Fibroblast of skin of scalp (primary cell): ENCODE data around the gene UNC119B.
A peak's percentile ranks its signal among the peaks of the same experiment; 100 is the strongest.

ENCODE experiments used
- DNase-seq: peaks from one replicate; pipeline ENCODE4 v3.0.0-alpha.2; 2013

Gene UNC119B

DNA sequence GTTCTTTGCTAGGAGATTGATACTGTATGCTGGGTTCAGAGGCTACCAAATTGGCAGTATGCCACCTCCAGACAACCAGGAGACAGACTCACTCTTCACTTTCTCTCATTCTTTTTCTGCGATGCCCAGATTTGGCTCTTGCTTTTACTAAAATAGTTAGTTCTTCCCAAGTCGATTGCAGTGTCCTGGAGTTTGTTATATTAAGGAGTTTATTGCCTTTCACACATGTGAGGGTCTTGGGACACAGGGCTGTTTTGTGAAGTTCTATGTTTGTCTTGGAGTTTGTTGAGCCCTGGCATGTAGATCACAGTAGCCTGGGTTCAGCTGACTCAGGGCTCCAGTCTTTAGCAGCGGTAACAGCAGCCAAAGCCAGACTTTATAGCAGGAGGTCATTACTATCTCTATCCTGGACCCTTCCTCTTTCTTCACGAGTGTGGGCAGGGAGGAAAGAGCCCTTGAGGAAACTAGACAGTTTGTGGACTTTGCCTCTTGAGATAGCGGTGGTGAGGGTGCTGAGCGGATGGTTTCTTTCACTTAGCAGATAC, 21.7 kb upstream of the UNC119B start:
- DNase-seq: peak; percentile 18

DNA sequence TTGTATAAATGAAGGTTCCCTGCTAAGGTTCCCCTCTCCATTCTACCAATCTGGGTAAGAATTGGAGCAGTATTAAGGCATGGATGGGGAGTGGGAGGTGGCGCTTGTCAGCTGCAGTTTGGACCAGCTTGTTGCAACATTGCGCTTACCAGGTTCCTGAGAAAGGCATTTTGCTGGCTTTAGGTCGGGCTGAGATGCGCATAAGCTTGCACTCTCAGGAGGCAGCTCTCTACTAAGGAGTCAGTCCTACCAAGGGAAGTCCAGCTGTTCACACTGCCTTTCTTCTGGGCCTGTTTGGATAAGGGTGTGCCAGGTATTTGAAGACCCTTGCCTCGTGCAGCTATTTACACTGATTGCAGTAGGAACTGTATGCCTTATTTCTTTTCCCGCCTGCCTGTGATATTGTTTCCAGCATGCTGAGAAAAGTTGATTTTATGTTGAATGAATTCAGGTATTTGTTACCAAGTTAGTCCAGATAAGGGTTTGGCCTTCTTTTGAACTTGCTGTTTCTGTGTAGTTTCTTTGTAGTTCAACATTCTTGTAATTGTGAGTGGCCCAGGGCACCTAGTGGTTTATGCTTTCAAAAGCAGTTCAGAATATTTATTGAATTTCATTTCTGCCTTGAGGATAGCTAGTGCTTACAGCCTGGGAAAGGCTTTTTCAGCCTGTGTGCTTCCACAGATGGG, 20.7 kb upstream of the UNC119B start:
- DNase-seq: no peak

GRCh38 chr12:120690083-120690450, 20.2 kb upstream of the UNC119B start:
- DNase-seq: no peak

GRCh38 chr12:120690978-120691377, 19.3 kb upstream of the UNC119B start:
- DNase-seq: no peak

DNA sequence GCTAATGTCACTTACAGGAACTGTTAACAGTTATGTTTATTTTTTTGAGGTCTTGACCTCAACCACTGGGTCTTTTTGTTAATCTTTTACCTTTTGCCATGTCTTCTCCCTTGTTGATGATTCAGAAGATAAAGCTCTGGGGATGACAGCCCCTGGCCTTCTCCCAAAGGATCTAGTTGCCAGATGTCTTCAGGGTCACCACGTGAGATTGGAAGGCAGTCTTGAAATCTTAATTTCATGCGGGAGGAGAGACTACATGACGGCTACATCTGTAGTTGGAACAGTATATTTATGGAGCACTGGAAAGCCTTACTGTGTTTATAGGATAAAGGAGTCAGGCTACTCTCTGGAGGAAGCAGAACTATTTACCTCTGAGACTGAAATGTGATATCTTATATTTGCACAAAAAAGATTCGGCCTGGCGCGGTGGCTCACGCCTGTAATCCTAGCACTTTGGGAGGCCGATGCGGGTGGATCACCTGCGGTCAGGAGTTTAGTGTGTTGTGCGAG, 17.7 kb upstream of the UNC119B start:
- DNase-seq: peak; percentile 14

DNA sequence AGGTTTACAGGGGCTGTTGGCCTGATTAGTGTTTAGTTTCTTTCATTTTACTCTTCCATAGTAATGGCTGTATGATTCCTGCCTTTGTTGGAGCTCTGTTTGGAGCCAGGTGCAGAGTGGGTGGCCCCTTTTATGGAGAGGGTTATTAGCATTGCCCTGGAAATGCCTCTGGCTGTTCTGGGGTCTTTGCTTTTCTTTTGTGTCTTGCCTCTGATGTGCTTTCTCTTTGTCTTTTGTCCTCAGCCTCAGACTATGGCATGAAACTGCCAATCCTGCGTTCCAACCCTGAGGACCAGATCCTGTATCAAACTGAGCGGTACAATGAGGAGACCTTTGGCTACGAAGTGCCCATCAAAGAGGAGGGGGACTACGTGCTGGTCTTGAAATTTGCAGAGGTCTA, 16.4 kb upstream of the UNC119B start:
- DNase-seq: no peak

- no peak for DNase-seq
Observed at GRCh38 chr12:120696626-120697025, 13.6 kb upstream of the UNC119B start.

- DNase-seq: no peak
Observed at GRCh38 chr12:120697344-120697743, 12.9 kb upstream of the UNC119B start.

DNA sequence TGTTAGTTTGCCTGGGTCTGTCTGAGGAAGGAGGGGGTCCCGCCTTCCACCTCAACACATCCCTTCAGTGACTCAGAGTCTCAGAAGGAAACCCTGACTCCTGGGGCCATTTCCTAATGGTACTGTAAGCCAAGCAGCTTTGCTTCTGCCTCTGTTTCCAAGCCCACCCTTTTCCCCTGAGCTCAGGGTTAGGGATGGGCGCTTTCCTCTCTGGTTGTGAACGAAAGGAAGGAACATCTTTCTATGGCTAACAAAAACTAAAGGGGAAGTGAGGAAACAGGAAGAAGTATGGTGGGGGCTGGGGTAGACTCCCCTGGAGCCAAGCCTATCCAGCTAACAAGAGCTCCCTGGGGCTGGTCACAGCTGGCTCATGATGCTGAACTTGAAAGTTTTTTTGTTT, 11.6 kb upstream of the UNC119B start:
- no peak for DNase-seq

DNA sequence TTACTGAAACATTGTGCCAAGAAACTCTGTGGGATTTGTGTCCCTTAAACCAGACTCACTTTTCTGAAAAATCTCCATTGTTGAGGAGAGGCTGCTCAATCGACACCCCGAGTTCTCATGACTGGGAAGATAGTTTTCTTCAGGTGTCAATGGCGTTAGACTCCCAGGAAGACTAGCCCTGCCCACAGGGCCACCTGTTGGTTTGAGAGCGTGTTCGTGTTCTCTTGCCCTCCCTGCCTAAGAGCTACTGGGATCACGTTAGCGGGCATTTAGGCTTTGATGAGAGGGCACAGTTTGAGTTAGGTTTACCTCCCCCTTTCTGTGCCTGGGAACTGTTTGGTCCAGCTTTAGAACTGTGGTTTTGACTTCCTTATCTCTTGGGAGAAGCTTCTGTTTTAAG, 10.7 kb upstream of the UNC119B start:
- DNase-seq: no peak

- no peak for DNase-seq
Observed at GRCh38 chr12:120700886-120701285, 9.4 kb upstream of the UNC119B start.

DNA sequence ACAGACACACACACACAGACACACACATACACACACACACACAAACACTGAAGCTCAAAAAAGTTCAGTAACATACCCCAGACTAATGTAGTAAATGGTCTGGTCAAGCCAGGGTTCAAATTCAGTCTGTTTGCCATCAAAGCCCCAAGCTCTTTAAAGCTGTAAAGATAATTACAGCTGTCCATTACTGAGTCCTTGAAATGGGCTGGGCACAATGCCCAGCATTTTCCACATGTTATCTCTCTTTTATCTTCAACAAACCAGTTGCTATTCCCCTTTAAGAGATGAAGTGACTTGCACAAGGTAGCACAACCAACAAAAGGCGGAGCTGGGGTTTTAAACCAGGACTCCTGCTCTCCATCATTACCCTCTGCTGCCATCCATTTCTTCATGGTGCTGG, 7.6 kb upstream of the UNC119B start:
- DNase-seq: no peak

GRCh38 chr12:120703311-120703942, 6.8 kb upstream of the UNC119B start:
- no peak for DNase-seq

DNA sequence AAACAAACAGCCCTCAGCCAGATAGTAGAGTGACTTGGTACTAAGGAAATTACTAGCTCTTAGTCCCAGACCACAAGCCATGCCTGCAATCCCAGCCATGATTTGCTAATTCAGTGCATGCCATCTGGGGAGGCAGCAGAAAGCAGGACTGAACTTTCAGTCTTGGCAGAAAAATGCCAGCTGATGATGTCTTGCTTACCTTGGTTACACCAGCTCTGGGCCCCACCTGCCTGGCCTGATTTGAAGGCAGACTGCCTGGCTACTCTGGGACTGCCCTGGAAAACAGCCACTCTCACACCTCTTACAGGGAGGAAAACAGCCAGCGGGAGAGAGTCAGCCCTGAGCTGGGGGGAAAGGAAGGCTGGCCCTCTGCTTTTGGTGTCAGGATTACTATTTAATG, 4.6 kb upstream of the UNC119B start:
- DNase-seq: no peak

DNA sequence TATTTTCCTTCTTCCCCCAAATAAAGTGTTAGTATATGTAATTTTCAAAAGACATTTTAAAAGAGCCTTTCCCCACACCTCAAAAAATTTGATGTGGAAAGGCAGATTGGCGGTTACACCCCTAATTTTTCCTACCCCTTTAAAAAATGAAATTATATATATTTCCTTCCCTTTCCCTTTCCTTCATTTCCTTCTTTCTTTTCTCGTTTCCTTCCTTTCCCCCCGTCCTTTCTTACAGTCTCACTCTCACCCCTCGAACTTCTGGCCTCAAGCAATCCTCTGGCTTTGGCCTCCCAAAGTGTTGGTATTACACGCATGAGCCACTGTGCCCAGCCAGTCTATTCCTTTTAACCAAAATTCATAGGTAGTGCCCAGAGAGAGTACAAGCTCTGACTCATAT, 4.2 kb upstream of the UNC119B start:
- no peak for DNase-seq

GRCh38 chr12:120708651-120709050, 1.6 kb upstream of the UNC119B start:
- no peak for DNase-seq

- DNase-seq: no peak
Observed at GRCh38 chr12:120710805-120711296, 593 bp downstream of the UNC119B start.

- DNase-seq: no peak
Observed at GRCh38 chr12:120711411-120711810, 1.2 kb downstream of the UNC119B start.

GRCh38 chr12:120712610-120713009, 2.4 kb downstream of the UNC119B start:
- DNase-seq: no peak

GRCh38 chr12:120713861-120714482, 3.7 kb downstream of the UNC119B start:
- peak; percentile 82 for DNase-seq

DNA sequence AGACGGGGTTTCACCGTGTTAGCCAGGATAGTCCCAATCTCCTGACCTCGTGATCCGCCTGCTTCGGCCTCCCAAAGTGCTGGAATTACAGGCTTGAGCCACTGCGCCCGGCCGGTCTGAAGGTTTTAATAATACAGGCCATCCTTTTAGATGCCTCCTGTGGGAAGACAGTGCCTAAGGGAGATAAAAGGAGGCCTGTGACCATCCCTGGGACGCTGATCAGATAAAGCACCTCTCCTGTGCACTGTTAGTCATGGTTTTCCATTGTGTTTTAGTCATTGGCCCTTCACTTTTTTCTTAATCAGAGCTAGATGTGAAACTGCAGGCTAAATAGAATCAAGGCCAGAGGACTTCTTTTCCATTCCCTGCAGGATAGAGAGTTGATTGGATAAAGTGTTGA, 7.8 kb downstream of the UNC119B start:
- no peak for DNase-seq

DNA sequence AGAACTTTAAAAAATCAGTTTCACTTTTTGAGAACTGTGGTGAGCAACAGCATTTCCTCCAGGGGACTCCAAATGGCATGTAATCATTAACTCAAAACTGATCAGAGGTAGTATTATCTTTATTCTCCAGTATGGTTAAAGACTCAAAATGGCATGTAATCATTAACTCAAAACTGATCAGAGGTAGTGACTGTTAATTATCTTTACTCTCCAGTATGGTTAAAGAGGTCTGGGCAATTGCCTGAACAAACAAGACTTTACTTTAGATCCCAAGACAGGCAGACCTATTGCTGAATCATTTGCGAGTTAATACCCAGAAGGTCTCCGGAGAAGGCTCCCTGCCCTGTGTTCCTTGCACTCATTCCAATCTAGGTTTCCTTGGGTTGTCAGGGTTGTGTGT, 8.8 kb downstream of the UNC119B start:
- DNase-seq: no peak

DNA sequence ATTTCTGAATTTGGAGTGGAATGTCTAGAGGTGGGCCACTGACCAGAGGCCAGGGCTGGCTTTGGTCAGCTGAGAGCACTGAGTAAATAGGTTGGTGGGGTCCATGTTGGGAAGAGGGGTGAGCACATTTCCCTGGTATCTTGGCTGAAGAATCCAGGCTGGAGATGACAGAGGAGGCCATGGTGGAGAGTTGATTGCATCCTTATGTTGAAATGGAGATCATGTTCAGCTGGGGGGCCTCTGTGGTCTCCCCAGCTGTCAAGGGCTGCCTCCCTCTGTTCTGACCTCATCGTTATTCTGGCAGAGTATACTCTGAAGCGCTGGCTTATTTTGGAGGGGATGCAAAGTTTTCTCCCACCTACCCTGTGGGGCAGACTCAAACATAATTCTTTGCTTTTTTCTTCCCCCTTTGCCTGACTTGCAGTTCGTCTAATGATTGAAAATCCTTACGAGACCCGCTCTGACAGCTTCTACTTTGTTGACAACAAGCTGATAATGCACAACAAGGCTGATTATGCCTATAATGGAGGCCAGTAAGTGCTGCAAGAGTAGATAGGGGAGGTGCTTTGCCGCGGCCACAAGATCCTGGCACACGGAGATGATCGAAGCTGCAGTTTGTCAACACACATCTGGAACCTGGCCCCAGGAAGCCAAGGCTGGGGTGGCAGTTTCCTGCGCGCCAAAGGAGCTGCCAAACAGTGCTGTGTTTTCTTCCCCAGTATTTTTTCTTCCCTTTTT, 9.4 kb downstream of the UNC119B start:
- DNase-seq: no peak
